GM18505 (cell line): ENCODE data around the gene TEX22.

Experiments used
- ATAC-seq: cut with Tn5 transposase; IDR thresholded peaks from one replicate; pipeline ENCODE4 v1.9.1; 2021; ENCODE audit not compliant: unreplicated experiment
- POLR2A ChIP-seq: IDR thresholded peaks from 4 replicates; pipeline ENCODE4 v1.6.1; 2011; ENCODE audit warnings: borderline replicate concordance; ENCODE audit not compliant: insufficient read depth, insufficient read length; ENCODE audit errors: extremely low read depth

The TEX22 gene

GRCh38 chr14:105409364-105409763 is 11.0 kb downstream of the TEX22 start:
- no peak for ATAC-seq
- TF ChIP-seq POLR2A: no peak

GRCh38 chr14:105410642-105411016 is 12.3 kb downstream of the TEX22 start:
- no peak for ATAC-seq
- TF ChIP-seq POLR2A: no peak

- no peak for ATAC-seq
- no peak for TF ChIP-seq POLR2A
These were observed 12.9 kb downstream of the TEX22 start for GRCh38 chr14:105411017-105411941.

- ATAC-seq: no peak
- TF ChIP-seq POLR2A: no peak
These were observed 13.8 kb downstream of the TEX22 start for GRCh38 chr14:105411985-105412770.

GRCh38 chr14:105412771-105413543 is 14.6 kb downstream of the TEX22 start:
- no peak for TF ChIP-seq POLR2A
- no peak for ATAC-seq

GRCh38 chr14:105413544-105413886 is 15.2 kb downstream of the TEX22 start:
- no peak for TF ChIP-seq POLR2A
- ATAC-seq: no peak

- TF ChIP-seq POLR2A: no peak
- peak; percentile 61 for ATAC-seq
These were observed 16.4 kb downstream of the TEX22 start for GRCh38 chr14:105414456-105415371.

- TF ChIP-seq POLR2A: no peak
- no peak for ATAC-seq
These were observed 17.4 kb downstream of the TEX22 start for GRCh38 chr14:105415481-105416428.

- ATAC-seq: no peak
- TF ChIP-seq POLR2A: no peak
These were observed 18.3 kb downstream of the TEX22 start for GRCh38 chr14:105416671-105417070.

- no peak for ATAC-seq
- TF ChIP-seq POLR2A: no peak
These were observed 19.4 kb downstream of the TEX22 start for GRCh38 chr14:105417690-105418121.
